Small intestine (tissue), 7 donors: ENCODE measurements around the gene IQCE. TPM values are rescaled to one million over a fixed set of nuclear protein-coding genes. Genes with fewer than 3 reads are reported as not detected.

ENCODE experiments used
- DNase-seq, 2 donors: peaks; one replicate each; pipeline versions ENCODE4 v3.0.0 to v3.0.0-alpha.2; 2013
- FAIRE-seq: peaks from 2 replicates; lab custom pipeline; 2012; peaks lifted over from hg19 to GRCh38; lab: Jason Lieb, UNC
- H3K27ac ChIP-seq, 3 donors: one replicate each; pipeline ENCODE4 v1.5.1; 2013; ENCODE audit warnings: low read length in 2 of 3, mild to moderate bottlenecking in 2 of 3, control low read depth in 1 of 3, inconsistent platforms in 1 of 3, low read depth in 1 of 3, moderate library complexity in 1 of 3
- H3K27me3 ChIP-seq, 3 donors: one replicate each; pipeline ENCODE4 v1.6.1; 2013; ENCODE audit warnings: low read length in 3 of 3, inconsistent platforms in 1 of 3; ENCODE audit not compliant: control insufficient read depth in 3 of 3, insufficient read depth in 3 of 3
- H3K36me3 ChIP-seq, 3 donors: one replicate each; pipeline ENCODE4 v1.6.1; 2013; ENCODE audit warnings: low read length in 3 of 3, inconsistent platforms in 1 of 3, low read depth in 1 of 3, mild to moderate bottlenecking in 1 of 3, moderate library complexity in 1 of 3; ENCODE audit not compliant: control insufficient read depth in 3 of 3, insufficient read depth in 2 of 3
- H3K4me1 ChIP-seq, 3 donors: one replicate each; pipeline ENCODE4 v1.6.1; 2013; ENCODE audit warnings: low read length in 2 of 3, inconsistent platforms in 1 of 3, low read depth in 1 of 3, mild to moderate bottlenecking in 1 of 3, moderate library complexity in 1 of 3; ENCODE audit not compliant: control insufficient read depth in 3 of 3, insufficient read depth in 2 of 3
- H3K4me3 ChIP-seq, 3 donors: one replicate each; pipeline ENCODE4 v1.5.1; 2013; ENCODE audit warnings: low read length in 3 of 3, control low read depth in 1 of 3, inconsistent platforms in 1 of 3, low read depth in 1 of 3, mild to moderate bottlenecking in 1 of 3, moderate library complexity in 1 of 3
- H3K9me3 ChIP-seq, 2 donors: one replicate each; pipeline ENCODE4 v1.6.1; 2013; ENCODE audit warnings: low read depth in 1 of 2, low read length in 1 of 2; ENCODE audit not compliant: control insufficient read depth in 2 of 2, insufficient read depth in 1 of 2
- WGBS, 3 donors: extraction: QIAGEN DNeasy Blood & Tissue Kit; methylation state at CpG; one replicate each; pipeline ENCODE4 v1.1.7; 2013; 5-methylcytosine and 5-hydroxymethylcytosine counted together
- polyA plus RNA-seq, 4 donors: library from polyadenylated mRNA; stranded (reverse) in 3 of 4; unstranded in 1 of 4; fragments of 200-250 nt in 3 of 4; fragments of 120-200 nt in 1 of 4; gene quantifications; one replicate each; pipeline versions ENCODE4 v1.2.1 to v1.2.3, GENCODE V29; 2013
- donor health status: healthy with polysubstance abuse.
- donor health status: control.
- donor health status: control.
- donor health status: Bipolar disorder and iron deficiency.
- donor health status: healthy.

The IQCE gene
- polyA plus RNA-seq, 4 donors = 10.4 to 20.8 (median 15.5) TPM

DNA sequence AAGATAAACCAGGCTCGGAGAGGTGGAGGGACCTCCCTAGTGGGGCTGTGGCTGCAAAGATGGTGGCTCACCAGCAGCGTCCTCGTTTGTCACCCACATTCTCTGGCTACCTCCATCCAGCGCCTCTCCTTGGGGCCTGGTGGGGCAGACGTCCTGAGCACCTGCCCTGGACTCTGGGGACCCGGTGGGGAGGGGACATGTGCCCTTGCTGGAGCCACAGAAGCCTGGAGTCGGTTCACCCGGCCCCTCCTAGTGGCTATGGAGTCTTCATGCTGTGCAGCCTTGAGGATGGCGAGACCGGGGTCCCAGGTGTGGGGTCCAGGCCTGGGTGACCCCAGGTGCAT is 87.5 kb downstream of the IQCE start:
- FAIRE-seq = no peak
- no peak overlapping the region for H3K4me3 ChIP-seq
- H3K36me3 ChIP-seq = peaks cover 2 to 90% (median 7%) of the 10 kb centered on the region in 3 donors
- H3K27ac ChIP-seq = peak overlapping the region in 1 of 3 donors; percentile 45
- H3K4me1 ChIP-seq = peaks cover 0 to 16% (median 2%) of the 10 kb centered on the region in 3 donors
- H3K27me3 ChIP-seq = no peaks in the 10 kb centered on the region
- DNase-seq = no peak
- WGBS, 3 donors = 79 to 87% (median 80%) methylated on average over 10 of the region's 10 CpGs
- no peaks in the 10 kb centered on the region for H3K9me3 ChIP-seq

DNA sequence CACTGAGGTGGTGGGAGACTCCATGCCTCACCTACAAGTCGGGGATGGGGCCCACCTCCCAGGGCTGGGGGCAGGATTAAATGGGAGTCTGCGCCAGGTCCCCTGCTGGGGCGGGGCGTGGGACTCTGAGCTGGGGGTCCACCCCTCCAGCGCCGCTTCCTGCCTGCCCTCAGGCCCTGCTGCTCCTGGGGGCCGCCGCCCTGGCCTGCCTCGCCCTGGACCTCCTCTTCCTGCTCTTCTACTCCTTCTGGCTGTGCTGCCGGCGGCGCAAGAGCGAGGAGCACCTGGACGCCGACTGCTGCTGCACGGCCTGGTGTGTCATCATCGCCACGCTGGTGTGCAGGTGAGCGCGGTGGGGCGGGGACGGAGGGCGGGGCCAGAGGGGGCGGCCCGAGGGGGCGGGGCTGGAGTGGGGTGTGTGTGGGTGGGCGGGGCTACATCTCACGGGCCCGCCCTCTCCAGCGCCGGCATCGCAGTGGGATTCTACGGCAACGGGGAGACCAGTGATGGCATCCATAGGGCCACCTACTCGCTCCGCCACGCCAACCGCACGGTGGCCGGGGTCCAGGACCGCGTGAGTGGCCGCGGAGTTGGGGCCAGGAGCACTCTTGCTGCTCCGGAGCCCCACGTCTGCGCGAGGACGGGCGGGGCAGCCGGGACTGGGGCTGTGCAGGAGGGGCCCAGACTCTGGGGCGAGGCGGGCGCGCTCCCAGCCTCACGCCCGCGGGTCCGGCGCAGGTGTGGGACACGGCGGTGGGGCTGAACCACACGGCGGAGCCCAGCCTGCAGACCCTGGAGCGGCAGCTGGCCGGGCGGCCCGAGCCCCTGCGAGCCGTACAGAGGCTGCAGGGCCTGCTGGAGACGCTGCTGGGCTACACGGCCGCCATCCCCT is 88.1 kb downstream of the IQCE start:
- FAIRE-seq (no peak), DNase-seq (peak in 1 of 2 donors; percentile 58)
- Histone ChIP-seq H3K27ac (peak overlapping the region in 1 of 3 donors; percentile 45), H3K27me3 (no peaks in the 10 kb centered on the region), H3K9me3 (no peaks in the 10 kb centered on the region), H3K36me3 (peaks cover 2 to 90% (median 7%) of the 10 kb centered on the region in 3 donors), H3K4me3 (no peak overlapping the region), H3K4me1 (peaks cover 0 to 13% (median 2%) of the 10 kb centered on the region in 3 donors)
- WGBS, 3 donors = 88 to 96% (median 88%) methylated on average over 49 to 73 of the region's 73 CpGs

DNA sequence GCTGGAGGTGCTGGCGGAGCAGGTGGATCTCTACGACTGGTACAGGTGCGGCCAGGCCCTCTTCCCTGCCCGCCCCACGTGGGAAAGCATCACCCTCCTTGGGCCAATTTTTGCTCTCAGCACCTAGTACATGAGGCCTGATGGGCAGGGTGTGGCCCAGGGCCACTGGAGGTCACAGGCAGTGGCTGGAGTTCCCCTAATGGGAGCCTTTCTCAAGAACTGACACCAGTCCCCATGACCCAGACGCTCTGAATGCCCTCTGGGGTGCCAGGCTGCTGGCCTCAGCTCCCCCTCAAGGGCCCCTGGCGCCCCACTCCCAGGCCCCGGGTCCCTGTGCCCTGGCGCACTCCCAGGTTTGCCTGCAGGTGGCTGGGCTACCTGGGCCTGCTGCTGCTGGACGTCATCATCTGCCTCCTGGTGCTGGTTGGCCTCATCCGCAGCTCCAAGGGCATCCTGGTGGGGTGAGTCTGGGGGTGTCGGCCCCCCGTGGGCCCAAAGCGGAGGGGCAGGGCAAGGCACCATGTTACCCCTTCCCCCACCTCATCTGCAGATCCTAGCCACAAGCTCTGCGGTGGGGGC is 88.9 kb downstream of the IQCE start:
- DNase-seq = no peak
- 89 to 94% (median 92%) methylated on average over 14 to 15 of the region's 15 CpGs for WGBS, 3 donors
- H3K9me3 ChIP-seq = no peaks in the 10 kb centered on the region

DNA sequence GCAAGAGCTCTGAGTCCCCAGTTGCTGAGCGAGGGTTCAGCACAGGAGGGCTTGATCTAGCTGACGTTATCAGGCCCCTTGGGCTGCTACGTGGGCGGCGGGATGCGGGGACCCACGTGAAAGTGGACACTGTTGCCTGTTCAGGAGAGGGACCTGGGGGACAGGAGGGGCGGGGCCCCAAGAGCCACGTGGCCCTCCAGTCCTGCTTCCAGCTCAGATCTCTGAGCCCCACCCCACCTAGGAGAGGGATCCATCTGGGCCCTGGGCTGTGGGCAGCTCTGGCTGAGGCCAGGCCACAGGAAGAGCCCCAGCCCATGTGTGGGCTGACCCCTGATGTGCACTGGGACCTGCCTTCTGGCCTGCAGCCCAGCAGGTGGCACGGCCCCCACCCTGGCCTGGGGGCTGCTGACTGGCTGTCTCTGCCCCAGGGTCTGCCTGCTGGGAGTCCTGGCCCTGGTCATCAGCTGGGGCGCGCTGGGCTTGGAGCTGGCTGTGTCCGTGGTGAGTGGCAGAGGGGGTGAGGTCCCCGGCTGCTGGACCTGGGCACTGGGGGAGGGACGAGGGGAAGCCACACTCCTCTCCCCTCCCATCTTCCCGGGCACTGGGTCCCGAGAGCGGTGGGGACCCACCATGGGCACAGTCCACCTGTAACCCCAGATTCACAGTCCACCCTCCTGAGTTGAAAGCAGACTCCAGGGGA is 90.5 kb downstream of the IQCE start:
- Histone ChIP-seq H3K9me3 (no peaks in the 10 kb centered on the region), H3K27ac (no peak overlapping the region), H3K4me3 (no peak overlapping the region), H3K27me3 (no peaks in the 10 kb centered on the region), H3K36me3 (peaks cover 2 to 95% (median 7%) of the 10 kb centered on the region in 3 donors), H3K4me1 (peaks cover 0 to 13% (median 0%) of the 10 kb centered on the region in 3 donors)
- 86 to 92% (median 88%) methylated on average over 16 to 18 of the region's 18 CpGs for WGBS, 3 donors
- DNase-seq (no peak), FAIRE-seq (no peak)

More for the DNA sequence above, 88.9 kb downstream of the IQCE start:
- no peak for FAIRE-seq
- H3K4me1 ChIP-seq = peaks cover 0 to 13% (median 2%) of the 10 kb centered on the region in 3 donors
- H3K36me3 ChIP-seq = peaks cover 2 to 92% (median 7%) of the 10 kb centered on the region in 3 donors
- no peak overlapping the region for H3K27ac ChIP-seq
- no peaks in the 10 kb centered on the region for H3K27me3 ChIP-seq
- H3K4me3 ChIP-seq = no peak overlapping the region

DNA sequence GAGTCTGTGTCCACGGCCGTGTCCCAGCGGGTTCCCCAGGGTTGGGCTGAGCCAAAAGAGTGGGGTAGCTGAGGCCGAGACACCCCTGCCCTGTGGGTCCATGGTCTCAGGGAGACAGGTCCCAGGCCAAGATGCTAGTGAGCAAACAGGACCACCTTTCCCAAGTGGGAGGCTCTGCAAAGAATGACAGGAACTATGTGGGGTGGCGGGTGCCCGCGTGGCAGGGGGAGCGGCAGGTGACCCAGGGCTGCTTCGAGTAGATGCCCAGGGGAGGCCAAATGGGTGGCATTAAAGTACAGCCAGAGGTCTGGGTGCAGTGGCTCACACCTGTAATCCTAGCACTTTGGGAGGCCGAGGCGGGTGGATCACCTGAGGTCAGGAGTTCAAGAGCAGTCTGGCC is 91.2 kb downstream of the IQCE start:
- Histone ChIP-seq H3K4me1 (peaks cover 0 to 10% (median 0%) of the 10 kb centered on the region in 3 donors), H3K27me3 (no peaks in the 10 kb centered on the region), H3K27ac (no peak overlapping the region), H3K36me3 (peaks cover 2 to 95% (median 7%) of the 10 kb centered on the region in 3 donors), H3K4me3 (no peak overlapping the region), H3K9me3 (no peaks in the 10 kb centered on the region)
- WGBS, 3 donors = 91 to 93% (median 91%) methylated on average over 11 of the region's 11 CpGs
- FAIRE-seq = no peak
- DNase-seq = no peak

DNA sequence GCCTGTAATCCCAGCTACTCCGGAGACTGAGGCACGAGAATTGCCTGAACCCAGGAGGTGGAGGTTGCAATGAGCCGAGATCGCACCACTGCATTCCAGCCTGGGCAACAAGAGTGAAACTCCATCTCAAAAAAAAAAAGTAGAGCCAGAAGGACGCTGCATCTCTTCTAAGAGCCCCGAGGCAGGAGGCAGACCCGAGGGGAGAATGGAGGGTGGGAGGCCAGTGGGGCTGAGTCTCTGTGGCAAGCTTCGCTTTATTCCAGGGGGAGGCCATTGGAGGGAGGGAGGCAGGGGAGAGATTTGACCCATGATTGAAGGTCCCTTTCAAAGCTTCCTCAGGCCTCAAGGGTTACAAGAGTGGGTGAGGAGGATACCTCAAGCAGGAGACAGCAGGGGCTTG is 91.7 kb downstream of the IQCE start:
- peaks cover 2 to 95% (median 7%) of the 10 kb centered on the region in 3 donors for H3K36me3 ChIP-seq
- WGBS, 3 donors = 74 to 86% (median 85%) methylated on average over 8 of the region's 8 CpGs
- FAIRE-seq = no peak

DNA sequence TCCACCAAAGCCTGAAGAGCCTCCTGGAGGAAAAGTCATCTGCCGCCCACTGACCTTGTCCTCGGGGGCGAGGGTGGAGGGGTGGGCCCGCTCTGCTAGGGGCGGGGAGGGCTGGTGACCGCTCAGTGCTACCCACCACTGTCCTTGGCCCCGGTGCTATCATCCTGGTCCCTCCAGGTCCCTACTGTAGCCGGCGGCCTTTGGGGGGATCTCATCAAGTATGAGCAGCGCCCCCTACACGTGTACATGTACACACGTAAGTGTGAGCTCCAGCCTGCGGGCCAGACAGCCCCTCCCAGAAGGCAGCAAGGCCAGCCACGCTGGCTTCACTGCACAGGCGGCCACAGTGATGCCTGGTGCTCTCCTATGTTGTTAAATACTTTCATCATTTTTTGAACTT is 92.6 kb downstream of the IQCE start:
- Histone ChIP-seq H3K9me3 (no peaks in the 10 kb centered on the region), H3K27ac (no peak overlapping the region), H3K27me3 (no peaks in the 10 kb centered on the region), H3K4me3 (no peak overlapping the region), H3K36me3 (peaks cover 2 to 95% (median 7%) of the 10 kb centered on the region in 3 donors), H3K4me1 (peaks cover 0 to 6% (median 0%) of the 10 kb centered on the region in 3 donors)
- 70 to 87% (median 79%) methylated on average over 15 of the region's 15 CpGs for WGBS, 3 donors
- no peak for FAIRE-seq
- no peak for DNase-seq

More for the DNA sequence above, 91.7 kb downstream of the IQCE start:
- no peak overlapping the region for H3K27ac ChIP-seq
- H3K9me3 ChIP-seq = no peaks in the 10 kb centered on the region
- peaks cover 0 to 10% (median 0%) of the 10 kb centered on the region in 3 donors for H3K4me1 ChIP-seq
- H3K27me3 ChIP-seq = no peaks in the 10 kb centered on the region
- DNase-seq = no peak
- H3K4me3 ChIP-seq = no peak overlapping the region
